ENCODE measurements around the gene TRABD2B. TPM values are rescaled to one million over a fixed set of nuclear protein-coding genes. Genes with fewer than 3 reads are reported as not detected.

Gene TRABD2B
- total and polyA plus RNA-seq, 2 of the 4 experiments (the other 2 are of a cell fraction), result not detected

DNA sequence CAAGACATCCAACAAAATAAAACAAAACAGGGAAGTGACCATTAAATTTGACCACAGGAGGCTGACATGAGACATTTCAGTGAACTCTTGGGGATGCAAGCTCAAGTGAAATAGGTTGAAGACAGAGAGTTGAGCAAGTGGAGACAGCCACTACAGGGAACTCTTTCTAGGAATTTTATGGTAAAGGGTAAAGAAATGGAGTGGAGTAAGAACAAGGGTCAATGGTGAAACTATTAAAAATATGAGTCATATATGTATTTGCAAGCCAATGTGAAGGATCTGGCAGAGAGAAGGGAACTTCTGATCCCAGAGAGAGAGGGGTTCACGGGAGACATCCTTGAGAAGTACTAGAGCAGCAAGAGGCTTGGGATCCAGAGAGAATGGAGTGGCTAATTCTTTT, 9.1 kb upstream of the TRABD2B start:
- no peak overlapping the region for H2BK120ac ChIP-seq (ENCODE audit: low read depth, low read length)
- ChIA-PET POLR2A (ENCODE audit: unreplicated experiment) (no interaction called here), CTCF (no interaction called here)
- TF ChIP-seq CTCF (conservative IDR thresholded peaks at IDR 0.05; ENCODE audit: low read depth, low read length) (no peak), SMC3 (IDR thresholded peaks at IDR 0.05; ENCODE audit: low read depth, low read length) (no peak), RAD21 (IDR thresholded peaks at IDR 0.05; ENCODE audit: low read length) (no peak), CHD1 (IDR thresholded peaks at IDR 0.05; ENCODE audit: low read depth, low read length) (no peak), POLR2A (IDR thresholded peaks at IDR 0.05; ENCODE audit: low read depth, low read length) (no peak), MAZ (IDR thresholded peaks at IDR 0.05; ENCODE audit: borderline replicate concordance, low read depth, low read length) (no peak), USF2 (IDR thresholded peaks at IDR 0.05; ENCODE audit: low read depth, low read length) (no peak), CEBPB (IDR thresholded peaks at IDR 0.05; ENCODE audit: low read depth, low read length) (no peak), BHLHE40 (IDR thresholded peaks at IDR 0.05; ENCODE audit: low read depth, low read length) (no peak), MXI1 (IDR thresholded peaks at IDR 0.05; ENCODE audit: borderline replicate concordance, low read depth, low read length) (no peak), RCOR1 (IDR thresholded peaks at IDR 0.05; ENCODE audit: insufficient replicate concordance, low read length) (no peak), FOS (IDR thresholded peaks at IDR 0.05; ENCODE audit: low read depth, low read length) (no peak), RFX5 (IDR thresholded peaks at IDR 0.05; ENCODE audit: low read depth, low read length) (no peak), NFE2L2 (IDR thresholded peaks at IDR 0.05; ENCODE audit: low read depth, low read length) (no peak)
- TF ChIP-seq, protein P1, sequence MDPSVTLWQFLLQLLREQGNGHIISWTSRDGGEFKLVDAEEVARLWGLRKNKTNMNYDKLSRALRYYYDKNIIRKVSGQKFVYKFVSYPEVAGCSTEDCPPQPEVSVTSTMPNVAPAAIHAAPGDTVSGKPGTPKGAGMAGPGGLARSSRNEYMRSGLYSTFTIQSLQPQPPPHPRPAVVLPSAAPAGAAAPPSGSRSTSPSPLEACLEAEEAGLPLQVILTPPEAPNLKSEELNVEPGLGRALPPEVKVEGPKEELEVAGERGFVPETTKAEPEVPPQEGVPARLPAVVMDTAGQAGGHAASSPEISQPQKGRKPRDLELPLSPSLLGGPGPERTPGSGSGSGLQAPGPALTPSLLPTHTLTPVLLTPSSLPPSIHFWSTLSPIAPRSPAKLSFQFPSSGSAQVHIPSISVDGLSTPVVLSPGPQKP (IDR thresholded peaks at IDR 0.05; ENCODE audit: borderline replicate concordance, low read depth, low read length), result no peak
- H2AK5ac ChIP-seq (ENCODE audit: low read depth, low read length), result no peak overlapping the region
- no peaks in the 10 kb centered on the region for H3K9me1 ChIP-seq (ENCODE audit: insufficient read depth, low read length)
- H3K4me1 ChIP-seq (ENCODE audit: control insufficient read depth, insufficient read depth, low read length), result no peaks in the 10 kb centered on the region
- DNase-seq (no peak), ATAC-seq (ENCODE audit: low read depth) (no peak)
- no peaks in the 10 kb centered on the region for H3K9me3 ChIP-seq (ENCODE audit: control insufficient read depth, insufficient read depth, low read length)
- no peak overlapping the region for H3K18ac ChIP-seq (ENCODE audit: low read depth, low read length)
- no peak overlapping the region for H2BK20ac ChIP-seq (ENCODE audit: low read depth, low read length)
- H3K36me3 ChIP-seq (ENCODE audit: control insufficient read depth, insufficient read depth, low read length), result no peaks in the 10 kb centered on the region
- no TSS peak for BruUV-seq (replicated peaks)
- intact Hi-C loops (cut with micrococcal nuclease), result no loop called here
- no peak overlapping the region for H2BK5ac ChIP-seq (ENCODE audit: low read depth, low read length, poor library complexity, severe bottlenecking)
- no peak overlapping the region for H3K56ac ChIP-seq (ENCODE audit: extremely low read depth, insufficient read depth, low read length)
- H2BK15ac ChIP-seq (ENCODE audit: low read depth, low read length), result no peak overlapping the region
- no peak overlapping the region for H4K91ac ChIP-seq (ENCODE audit: insufficient read depth, low read depth, low read length)
- H2AFZ ChIP-seq (replicated peaks; ENCODE audit: low read length, poor library complexity), result no peak overlapping the region
- no peak overlapping the region for H3K23ac ChIP-seq (ENCODE audit: low read depth, low read length)
- no peaks in the 10 kb centered on the region; the same call in 1 of the 2 replicates for H3K27me3 ChIP-seq (ENCODE audit: control insufficient read depth, insufficient read depth, low read length)
- no peak overlapping the region for H3K27ac ChIP-seq (ENCODE audit: insufficient read depth, low read length)
- H4K5ac ChIP-seq (ENCODE audit: low read depth, low read length), result no peak overlapping the region
- no peaks in the 10 kb centered on the region for H3K79me1 ChIP-seq (ENCODE audit: low read depth in 1 of 2, low read length in 2 of 2)
- no peak overlapping the region for H3K9ac ChIP-seq (ENCODE audit: low read depth, low read length)
- no CpG with 5 or more reads among the region's 1 CpG for WGBS, 2 experiments (ENCODE audit: extremely low coverage in 2 of 2, insufficient read length in 1 of 2)
- H4K8ac ChIP-seq (ENCODE audit: low read depth in 2 of 2, low read length in 2 of 2), result no peak overlapping the region
- dilution Hi-C loops (cut with HindIII; ENCODE audit: low sequenced_read_pairs, unreplicated experiment), result no loop called here
- no peak overlapping the region for H3K14ac ChIP-seq (replicated peaks; ENCODE audit: low read depth, low read length)
- no peak overlapping the region for H2AK9ac ChIP-seq (replicated peaks; ENCODE audit: low read depth, low read length, poor library complexity)
- in situ Hi-C loops (cut with MboI; ENCODE audit: low sequenced_read_pairs), result no loop called here
- no peak overlapping the region for H3K4ac ChIP-seq (ENCODE audit: low read depth, low read length)
- H3K4me2 ChIP-seq (ENCODE audit: low read depth, low read length), result no peak overlapping the region
- H3K4me3 ChIP-seq (ENCODE audit: insufficient read depth, low read depth, low read length), result no peak overlapping the region
- H4K20me1 ChIP-seq (ENCODE audit: insufficient read depth, low read length), result no peaks in the 10 kb centered on the region
